ENCODE measurements around the gene HSD17B12.

The HSD17B12 gene

GRCh38 chr11:43894546-43894945 lies 214.0 kb downstream of the HSD17B12 start:
- no peak for ATAC-seq
- no peak for TF ChIP-seq ZC3H10 (CRISPR knock-in tag; IDR thresholded peaks at IDR 0.05)
- TF ChIP-seq GLIS3 (CRISPR knock-in tag; IDR thresholded peaks at IDR 0.05), result no peak
- no peak for TF ChIP-seq PATZ1 (CRISPR knock-in tag; IDR thresholded peaks at IDR 0.05; ENCODE audit: borderline replicate concordance)
- no peak for TF ChIP-seq ESRRG (CRISPR knock-in tag; IDR thresholded peaks at IDR 0.05)
- TF ChIP-seq ZFP30 (CRISPR knock-in tag; IDR thresholded peaks at IDR 0.05), result no peak
- TF ChIP-seq PPARA (CRISPR knock-in tag; IDR thresholded peaks at IDR 0.05; ENCODE audit: borderline replicate concordance), result no peak
- TF ChIP-seq OSR1 (CRISPR knock-in tag; IDR thresholded peaks at IDR 0.05), result no peak
- TF ChIP-seq ZNF70 (CRISPR knock-in tag; IDR thresholded peaks at IDR 0.05), result no peak
- no peak for TF ChIP-seq TOX (CRISPR knock-in tag; IDR thresholded peaks at IDR 0.05; ENCODE audit: borderline replicate concordance)
- no peak for TF ChIP-seq RARB (CRISPR knock-in tag; IDR thresholded peaks at IDR 0.05)
- no peak for TF ChIP-seq ZNF565 (CRISPR knock-in tag; conservative IDR thresholded peaks at IDR 0.05; ENCODE audit: low read depth)
- no peak for TF ChIP-seq ZNF8 (CRISPR knock-in tag; IDR thresholded peaks at IDR 0.05)
- TF ChIP-seq ARNTL (CRISPR knock-in tag; IDR thresholded peaks at IDR 0.05; ENCODE audit: borderline replicate concordance, low read depth), result no peak
- no peak for TF ChIP-seq SNAI2 (CRISPR knock-in tag; IDR thresholded peaks at IDR 0.05)
- no peak for TF ChIP-seq CSRNP3 (CRISPR knock-in tag; IDR thresholded peaks at IDR 0.05)
- TF ChIP-seq CREB5 (CRISPR knock-in tag; IDR thresholded peaks at IDR 0.05; ENCODE audit: low read depth), result no peak
- no peak for TF ChIP-seq ZFP3 (CRISPR knock-in tag; IDR thresholded peaks at IDR 0.05)
- no peak for TF ChIP-seq CSDC2 (CRISPR knock-in tag; IDR thresholded peaks at IDR 0.05)
- TF ChIP-seq TSHZ2 (CRISPR knock-in tag; IDR thresholded peaks at IDR 0.05), result no peak
- no peak for TF ChIP-seq TCF4 (CRISPR knock-in tag; IDR thresholded peaks at IDR 0.05; ENCODE audit: borderline replicate concordance)

GRCh38 chr11:43895601-43896000 lies 215.1 kb downstream of the HSD17B12 start:
- TF ChIP-seq TCF4 (CRISPR knock-in tag; IDR thresholded peaks at IDR 0.05; ENCODE audit: borderline replicate concordance) (no peak), ZNF565 (CRISPR knock-in tag; conservative IDR thresholded peaks at IDR 0.05; ENCODE audit: low read depth) (no peak), ZC3H10 (CRISPR knock-in tag; IDR thresholded peaks at IDR 0.05) (no peak), PPARA (CRISPR knock-in tag; IDR thresholded peaks at IDR 0.05; ENCODE audit: borderline replicate concordance) (no peak), PATZ1 (CRISPR knock-in tag; IDR thresholded peaks at IDR 0.05; ENCODE audit: borderline replicate concordance) (no peak), ZNF8 (CRISPR knock-in tag; IDR thresholded peaks at IDR 0.05) (no peak), GLIS3 (CRISPR knock-in tag; IDR thresholded peaks at IDR 0.05) (no peak), CREB5 (CRISPR knock-in tag; IDR thresholded peaks at IDR 0.05; ENCODE audit: low read depth) (no peak), ARNTL (CRISPR knock-in tag; IDR thresholded peaks at IDR 0.05; ENCODE audit: borderline replicate concordance, low read depth) (no peak), ESRRG (CRISPR knock-in tag; IDR thresholded peaks at IDR 0.05) (no peak), CSDC2 (CRISPR knock-in tag; IDR thresholded peaks at IDR 0.05) (no peak), TSHZ2 (CRISPR knock-in tag; IDR thresholded peaks at IDR 0.05) (no peak), RARB (CRISPR knock-in tag; IDR thresholded peaks at IDR 0.05) (no peak), ZFP3 (CRISPR knock-in tag; IDR thresholded peaks at IDR 0.05) (no peak), TOX (CRISPR knock-in tag; IDR thresholded peaks at IDR 0.05; ENCODE audit: borderline replicate concordance) (no peak), ISL1 (CRISPR knock-in tag; IDR thresholded peaks at IDR 0.05) (no peak)
- no peak for ATAC-seq
